GM23338 (cell line): ENCODE measurements around the gene PGF. TPM values are rescaled to one million over a fixed set of nuclear protein-coding genes. Genes with fewer than 3 reads are reported as not detected.

Source experiments
- polyA plus RNA-seq: library from polyadenylated mRNA; unstranded; fragments of >200 nt; fragmentation: Nextera tagmentation; extraction: Ambion mirVana; gene quantifications from 2 replicates; pipeline ENCODE4 v1.2.1, GENCODE V29; 2016
- total RNA-seq: library from RNA; depleted of rRNA; stranded (reverse); fragments of >200 nt; shearing (Covaris generic); gene quantifications from 2 replicates; pipeline ENCODE4 v1.2.3, GENCODE V29; 2014; rRNA removed

PGF gene
- total and polyA plus RNA-seq, 2 experiments from 2014 or later: 2.9 to 6.3 TPM

Other genes starting within 250 kb of the PGF start
- gene AREL1, start 242.5 kb downstream of the PGF start, total RNA-seq: 23.6 and 26.3 TPM in 2 replicates
- 6.8 and 7.5 TPM in 2 replicates for gene AREL1, start 242.5 kb downstream of the PGF start, polyA plus RNA-seq
- gene FCF1, start 242.5 kb downstream of the PGF start, total RNA-seq: 58.7 and 61.3 TPM in 2 replicates
- 30.3 and 31.5 TPM in 2 replicates for gene FCF1, start 242.5 kb downstream of the PGF start, polyA plus RNA-seq
- 58.4 and 62.4 TPM in 2 replicates for gene YLPM1, start 192.3 kb downstream of the PGF start, total RNA-seq
- 33.2 and 39.2 TPM in 2 replicates for gene YLPM1, start 192.3 kb downstream of the PGF start, polyA plus RNA-seq
- gene PROX2, start 79.5 kb downstream of the PGF start, total RNA-seq: 0.31 TPM in 1 of 2 replicates, not detected in the other
- gene PROX2, start 79.5 kb downstream of the PGF start, polyA plus RNA-seq: 0.06 and 0.09 TPM in 2 replicates
- 102 and 106 TPM in 2 replicates for gene DLST, start 73.7 kb downstream of the PGF start, total RNA-seq
- 11.2 TPM in 2 replicates for gene DLST, start 73.7 kb downstream of the PGF start, polyA plus RNA-seq
- 6.5 and 11.6 TPM in 2 replicates for gene RPS6KL1, start 32.3 kb downstream of the PGF start, total RNA-seq
- 4.6 and 5.6 TPM in 2 replicates for gene RPS6KL1, start 32.3 kb downstream of the PGF start, polyA plus RNA-seq
- 39.2 and 41.4 TPM in 2 replicates for gene EIF2B2, start 47.3 kb upstream of the PGF start, total RNA-seq
- gene EIF2B2, start 47.3 kb upstream of the PGF start, polyA plus RNA-seq: 36.4 and 40.5 TPM in 2 replicates
- 14.7 and 14.8 TPM in 2 replicates for gene MLH3, start 95.9 kb upstream of the PGF start, total RNA-seq
- 8.6 and 10.7 TPM in 2 replicates for gene MLH3, start 95.9 kb upstream of the PGF start, polyA plus RNA-seq
- gene ACYP1, start 108.4 kb upstream of the PGF start, total RNA-seq: 18.4 and 23.0 TPM in 2 replicates
- gene ACYP1, start 108.4 kb upstream of the PGF start, polyA plus RNA-seq: 91.5 and 104 TPM in 2 replicates
- gene ZC2HC1C, start 114.0 kb upstream of the PGF start, total RNA-seq: 0.90 and 3.7 TPM in 2 replicates
- gene ZC2HC1C, start 114.0 kb upstream of the PGF start, polyA plus RNA-seq: 2.8 and 3.7 TPM in 2 replicates
- gene NEK9, start 171.5 kb upstream of the PGF start, total RNA-seq: 31.1 and 37.3 TPM in 2 replicates
- 13.9 and 16.3 TPM in 2 replicates for gene NEK9, start 171.5 kb upstream of the PGF start, polyA plus RNA-seq
- gene TMED10, start 221.0 kb upstream of the PGF start, total RNA-seq: 196 and 237 TPM in 2 replicates
- gene TMED10, start 221.0 kb upstream of the PGF start, polyA plus RNA-seq: 144 and 180 TPM in 2 replicates